Ovary (tissue), 3 donors: ENCODE data around the gene GARIN5A.

Source experiments
- CTCF ChIP-seq, 3 donors: fragments of 450-650 bp in 2 of 3; fragments of 200-600 bp in 1 of 3; IDR thresholded peaks; one replicate each; pipeline versions ENCODE4 v1.5.1 to v1.8.0; 2016 to 2022; ENCODE audit warnings: antibody characterized with exemption in 3 of 3, mild to moderate bottlenecking in 1 of 3
- EP300 ChIP-seq: sonication (generic); formaldehyde crosslinking; IDR thresholded peaks from one replicate; pipeline ENCODE4 v1.6.1; 2017; ENCODE audit warnings: antibody characterized with exemption
- POLR2A ChIP-seq: fragments of 450-650 bp; IDR thresholded peaks from one replicate; pipeline ENCODE4 v1.6.1; 2017; ENCODE audit warnings: antibody characterized with exemption, mild to moderate bottlenecking, moderate library complexity
- donor health status: DM: no; HTN: no; CAD: no.

DNA sequence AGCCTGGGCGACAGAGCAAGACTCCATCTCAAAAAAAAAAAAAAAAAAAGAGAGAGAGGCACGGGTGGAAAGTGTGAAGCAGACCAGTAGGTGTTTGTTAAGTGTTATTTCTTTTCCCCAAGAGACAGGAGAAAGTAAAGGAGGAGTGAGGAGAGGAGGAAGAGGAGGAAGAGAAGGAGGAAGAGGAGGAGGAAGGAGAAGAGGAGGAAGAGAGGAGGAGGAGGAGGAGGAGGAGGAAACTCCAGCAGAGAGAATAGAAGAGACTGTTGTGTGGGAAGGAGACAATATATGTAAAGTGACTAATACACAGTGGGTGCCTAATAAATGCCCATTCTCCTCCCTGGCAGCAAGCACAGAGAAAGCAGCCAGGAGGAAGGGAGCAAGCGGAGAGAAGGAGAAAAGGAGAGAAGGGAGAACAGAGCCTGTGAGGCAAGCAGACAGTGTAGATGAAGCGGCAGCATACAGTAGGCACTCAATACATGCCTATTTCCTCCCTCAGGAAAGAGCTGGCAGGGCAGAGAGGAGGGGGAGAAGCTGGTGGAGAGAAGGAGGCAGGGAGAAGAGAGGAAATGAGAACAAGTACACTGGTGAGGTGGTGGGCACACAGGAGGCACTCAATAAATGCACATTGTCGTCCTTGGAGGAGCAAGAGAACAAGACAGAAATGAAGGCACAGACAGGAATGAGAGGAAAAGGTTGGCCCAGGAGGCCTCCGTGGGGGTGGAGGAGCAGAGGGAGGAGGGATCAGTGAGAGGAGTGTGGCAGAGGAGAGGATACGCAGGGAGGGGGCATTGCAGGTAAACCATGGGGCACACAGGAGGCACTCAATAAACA, 17.8 kb upstream of the GARIN5A start:
- TF ChIP-seq CTCF (IDR thresholded peaks at IDR 0.05) (no peak), POLR2A (no peak), EP300 (no peak)
